Measurements from ENCODE around the gene HDAC7. TPM values are rescaled to one million over a fixed set of nuclear protein-coding genes. Genes with fewer than 3 reads are reported as not detected.

The HDAC7 gene
- total and polyA plus RNA-seq, 2 of the 13 experiments (the other 11 are each of a cell fraction or from before 2014, with no cell fraction given) = 4.6 to 10.8 TPM

DNA sequence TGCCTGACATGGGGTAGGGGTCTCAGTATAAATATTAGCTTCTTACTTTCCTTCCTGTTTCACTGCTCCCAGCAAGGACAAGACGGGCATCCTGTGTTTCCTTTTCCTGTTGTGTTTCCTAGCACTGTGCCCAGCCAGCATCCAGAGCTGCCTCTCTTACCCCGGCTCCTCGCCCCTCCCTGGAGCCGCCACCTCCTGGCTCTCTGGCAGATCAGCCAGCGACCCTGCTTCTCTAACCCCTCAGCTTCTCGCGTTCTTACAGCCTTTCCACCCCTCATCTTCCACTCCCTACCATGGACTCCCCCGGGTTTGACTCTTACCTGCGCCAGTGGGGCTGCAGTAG lies 17.8 kb downstream of the HDAC7 start:
- Histone ChIP-seq H2AFZ (ENCODE audit: low read length) (no peak overlapping the region), H3K9ac (ENCODE audit: insufficient read depth, low read depth, low read length) (no peak overlapping the region), H4K20me1 (ENCODE audit: insufficient read depth, low read length) (no peaks in the 10 kb centered on the region), H3K4me3 (replicated peaks in 1 of 3; ENCODE audit: insufficient read depth in 1 of 3, low read depth in 2 of 3, low read length in 3 of 3) (no peak overlapping the region), H3K4me2 (ENCODE audit: low read depth, low read length) (no peak overlapping the region), H3K36me3 (replicated peaks in 1 of 2; ENCODE audit: control insufficient read depth in 1 of 2, insufficient read depth in 2 of 2, low read length in 2 of 2) (peaks cover 0 to under 1% of the 10 kb centered on the region in 2 experiments; a peak in 2 of 5 replicates), H3K4me1 (ENCODE audit: insufficient read depth, low read length) (no peaks in the 10 kb centered on the region), H3K9me3 (ENCODE audit: low read length) (no peaks in the 10 kb centered on the region), H3K27ac (ENCODE audit: extremely low read length, insufficient read depth, low read length) (no peak overlapping the region), H3K79me2 (ENCODE audit: insufficient read depth, low read length) (no peaks in the 10 kb centered on the region), H3K27me3 (ENCODE audit: control insufficient read depth in 1 of 2, insufficient read depth in 2 of 2, low read length in 2 of 2) (no peaks in the 10 kb centered on the region)
- in situ Hi-C loops (cut with HindIII; ENCODE audit: extremely low pct_ligation_motif_present, low pct_unique_long_range_greater_than_20kb) = no loop called here
- no peak for ATAC-seq
- intact Hi-C loops (cut with micrococcal nuclease; ENCODE audit: unreplicated experiment) = loop anchor here (1.0 kb wide), 1 partner anchor 35 kb away; no protein-coding TSS in a partner anchor
- CTCF ChIA-PET (ENCODE audit: low intra/inter-chr PET ratio, low total read pairs) = interaction anchor here (1.5 kb wide), 1 partner anchor 37 kb away, joined by 3 read pairs; no protein-coding TSS in a partner anchor
- FAIRE-seq = no peak
- DNase-seq (ENCODE audit: low spot score) = no peak
- POLR2A ChIA-PET = interaction anchor here (0.8 kb wide), 1 partner anchor 19 kb away, joined by 3 read pairs; no protein-coding TSS in a partner anchor
- no TSS peak for BruUV-seq (replicated peaks)
- no peak for TF ChIP-seq ARID2 (CRISPR knock-in tag; IDR thresholded peaks at IDR 0.05; ENCODE audit: borderline replicate concordance)
- TF ChIP-seq, protein P1, sequence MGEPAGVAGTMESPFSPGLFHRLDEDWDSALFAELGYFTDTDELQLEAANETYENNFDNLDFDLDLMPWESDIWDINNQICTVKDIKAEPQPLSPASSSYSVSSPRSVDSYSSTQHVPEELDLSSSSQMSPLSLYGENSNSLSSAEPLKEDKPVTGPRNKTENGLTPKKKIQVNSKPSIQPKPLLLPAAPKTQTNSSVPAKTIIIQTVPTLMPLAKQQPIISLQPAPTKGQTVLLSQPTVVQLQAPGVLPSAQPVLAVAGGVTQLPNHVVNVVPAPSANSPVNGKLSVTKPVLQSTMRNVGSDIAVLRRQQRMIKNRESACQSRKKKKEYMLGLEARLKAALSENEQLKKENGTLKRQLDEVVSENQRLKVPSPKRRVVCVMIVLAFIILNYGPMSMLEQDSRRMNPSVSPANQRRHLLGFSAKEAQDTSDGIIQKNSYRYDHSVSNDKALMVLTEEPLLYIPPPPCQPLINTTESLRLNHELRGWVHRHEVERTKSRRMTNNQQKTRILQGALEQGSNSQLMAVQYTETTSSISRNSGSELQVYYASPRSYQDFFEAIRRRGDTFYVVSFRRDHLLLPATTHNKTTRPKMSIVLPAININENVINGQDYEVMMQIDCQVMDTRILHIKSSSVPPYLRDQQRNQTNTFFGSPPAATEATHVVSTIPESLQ (CRISPR knock-in tag; conservative IDR thresholded peaks at IDR 0.05) = no peak
- TF ChIP-seq ZNF530 (CRISPR knock-in tag; IDR thresholded peaks at IDR 0.05; ENCODE audit: low read depth) = no peak
- no peak for TF ChIP-seq NFATC3 (CRISPR knock-in tag; IDR thresholded peaks at IDR 0.05)
- TF ChIP-seq, protein P2, sequence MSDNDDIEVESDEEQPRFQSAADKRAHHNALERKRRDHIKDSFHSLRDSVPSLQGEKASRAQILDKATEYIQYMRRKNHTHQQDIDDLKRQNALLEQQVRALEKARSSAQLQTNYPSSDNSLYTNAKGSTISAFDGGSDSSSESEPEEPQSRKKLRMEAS (IDR thresholded peaks at IDR 0.05) = no peak
- TF ChIP-seq BORCS8-MEF2B (CRISPR knock-in tag; IDR thresholded peaks at IDR 0.05) = no peak
- no peak for TF ChIP-seq MAF1 (CRISPR knock-in tag; IDR thresholded peaks at IDR 0.05; ENCODE audit: borderline replicate concordance)
- TF ChIP-seq HDAC1 (CRISPR knock-in tag; IDR thresholded peaks at IDR 0.05) = no peak
- no peak for TF ChIP-seq CENPT (CRISPR knock-in tag; IDR thresholded peaks at IDR 0.05; ENCODE audit: low read depth)
- no peak for TF ChIP-seq MED1 (CRISPR knock-in tag; IDR thresholded peaks at IDR 0.05)
- TF ChIP-seq ZNF382 (CRISPR knock-in tag; IDR thresholded peaks at IDR 0.05; ENCODE audit: borderline replicate concordance) = no peak
- TF ChIP-seq RFXANK (CRISPR knock-in tag; IDR thresholded peaks at IDR 0.05) = no peak
- TF ChIP-seq, protein P3, sequence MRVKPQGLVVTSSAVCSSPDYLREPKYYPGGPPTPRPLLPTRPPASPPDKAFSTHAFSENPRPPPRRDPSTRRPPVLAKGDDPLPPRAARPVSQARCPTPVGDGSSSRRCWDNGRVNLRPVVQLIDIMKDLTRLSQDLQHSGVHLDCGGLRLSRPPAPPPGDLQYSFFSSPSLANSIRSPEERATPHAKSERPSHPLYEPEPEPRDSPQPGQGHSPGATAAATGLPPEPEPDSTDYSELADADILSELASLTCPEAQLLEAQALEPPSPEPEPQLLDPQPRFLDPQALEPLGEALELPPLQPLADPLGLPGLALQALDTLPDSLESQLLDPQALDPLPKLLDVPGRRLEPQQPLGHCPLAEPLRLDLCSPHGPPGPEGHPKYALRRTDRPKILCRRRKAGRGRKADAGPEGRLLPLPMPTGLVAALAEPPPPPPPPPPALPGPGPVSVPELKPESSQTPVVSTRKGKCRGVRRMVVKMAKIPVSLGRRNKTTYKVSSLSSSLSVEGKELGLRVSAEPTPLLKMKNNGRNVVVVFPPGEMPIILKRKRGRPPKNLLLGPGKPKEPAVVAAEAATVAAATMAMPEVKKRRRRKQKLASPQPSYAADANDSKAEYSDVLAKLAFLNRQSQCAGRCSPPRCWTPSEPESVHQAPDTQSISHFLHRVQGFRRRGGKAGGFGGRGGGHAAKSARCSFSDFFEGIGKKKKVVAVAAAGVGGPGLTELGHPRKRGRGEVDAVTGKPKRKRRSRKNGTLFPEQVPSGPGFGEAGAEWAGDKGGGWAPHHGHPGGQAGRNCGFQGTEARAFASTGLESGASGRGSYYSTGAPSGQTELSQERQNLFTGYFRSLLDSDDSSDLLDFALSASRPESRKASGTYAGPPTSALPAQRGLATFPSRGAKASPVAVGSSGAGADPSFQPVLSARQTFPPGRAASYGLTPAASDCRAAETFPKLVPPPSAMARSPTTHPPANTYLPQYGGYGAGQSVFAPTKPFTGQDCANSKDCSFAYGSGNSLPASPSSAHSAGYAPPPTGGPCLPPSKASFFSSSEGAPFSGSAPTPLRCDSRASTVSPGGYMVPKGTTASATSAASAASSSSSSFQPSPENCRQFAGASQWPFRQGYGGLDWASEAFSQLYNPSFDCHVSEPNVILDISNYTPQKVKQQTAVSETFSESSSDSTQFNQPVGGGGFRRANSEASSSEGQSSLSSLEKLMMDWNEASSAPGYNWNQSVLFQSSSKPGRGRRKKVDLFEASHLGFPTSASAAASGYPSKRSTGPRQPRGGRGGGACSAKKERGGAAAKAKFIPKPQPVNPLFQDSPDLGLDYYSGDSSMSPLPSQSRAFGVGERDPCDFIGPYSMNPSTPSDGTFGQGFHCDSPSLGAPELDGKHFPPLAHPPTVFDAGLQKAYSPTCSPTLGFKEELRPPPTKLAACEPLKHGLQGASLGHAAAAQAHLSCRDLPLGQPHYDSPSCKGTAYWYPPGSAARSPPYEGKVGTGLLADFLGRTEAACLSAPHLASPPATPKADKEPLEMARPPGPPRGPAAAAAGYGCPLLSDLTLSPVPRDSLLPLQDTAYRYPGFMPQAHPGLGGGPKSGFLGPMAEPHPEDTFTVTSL (CRISPR knock-in tag; IDR thresholded peaks at IDR 0.05; ENCODE audit: borderline replicate concordance) = no peak
- no peak for TF ChIP-seq GPN1 (CRISPR knock-in tag; IDR thresholded peaks at IDR 0.05; ENCODE audit: borderline replicate concordance)
- no peak for TF ChIP-seq HNRNPH1 (optimal IDR thresholded peaks at IDR 0.05; ENCODE audit: low read depth, low read length)
- TF ChIP-seq RFX3 (CRISPR knock-in tag; IDR thresholded peaks at IDR 0.05) = no peak
- no peak for TF ChIP-seq ZNF850 (CRISPR knock-in tag; conservative IDR thresholded peaks at IDR 0.05)
- TF ChIP-seq TAF15 (IDR thresholded peaks at IDR 0.05; ENCODE audit: low read depth, low read length, poor library complexity, severe bottlenecking) = no peak
- 87% methylated on average over 9 of the region's 9 CpGs for WGBS (ENCODE audit: low lambda C conversion rate)

Measured in HepG2 (cell line).